ENCODE measurements around the gene PCDHB4.
"Not testable (repeated sequence)": the region's sequence is repeated elsewhere in the genome, so short reads cannot be mapped to it uniquely, and the experiment has no call there.

PCDHB4 gene

DNA sequence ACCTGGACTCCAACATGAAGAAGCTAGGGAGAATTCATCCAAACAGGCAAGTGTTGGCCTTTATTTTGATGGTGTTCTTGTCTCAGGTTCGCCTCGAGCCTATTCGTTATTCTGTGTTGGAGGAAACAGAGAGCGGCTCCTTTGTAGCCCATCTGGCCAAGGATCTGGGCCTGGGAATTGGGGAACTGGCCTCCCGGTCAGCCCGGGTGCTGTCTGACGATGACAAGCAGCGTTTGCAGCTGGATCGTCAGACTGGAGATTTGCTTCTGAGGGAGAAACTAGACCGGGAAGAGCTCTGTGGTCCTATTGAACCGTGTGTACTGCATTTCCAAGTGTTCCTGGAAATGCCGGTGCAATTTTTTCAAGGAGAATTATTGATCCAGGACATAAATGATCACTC is 367 bp downstream of the PCDHB4 start:
- H3K36me3 Mint-ChIP-seq = peaks cover 0 to 3% of the 10 kb centered on the region in 2 donors
- ATAC-seq (replicated peaks) = no peak
- H3K27ac Mint-ChIP-seq = no peak overlapping the region
- DNase-seq = no peak
- no peaks in the 10 kb centered on the region for H3K4me1 Mint-ChIP-seq
- H3K9me3 Mint-ChIP-seq = peaks cover 0 to 11% of the 10 kb centered on the region in 2 donors
- H3K27me3 Mint-ChIP-seq = peaks cover 18 to 24% of the 10 kb centered on the region in 2 donors
- H3K4me3 Mint-ChIP-seq = no peak overlapping the region

DNA sequence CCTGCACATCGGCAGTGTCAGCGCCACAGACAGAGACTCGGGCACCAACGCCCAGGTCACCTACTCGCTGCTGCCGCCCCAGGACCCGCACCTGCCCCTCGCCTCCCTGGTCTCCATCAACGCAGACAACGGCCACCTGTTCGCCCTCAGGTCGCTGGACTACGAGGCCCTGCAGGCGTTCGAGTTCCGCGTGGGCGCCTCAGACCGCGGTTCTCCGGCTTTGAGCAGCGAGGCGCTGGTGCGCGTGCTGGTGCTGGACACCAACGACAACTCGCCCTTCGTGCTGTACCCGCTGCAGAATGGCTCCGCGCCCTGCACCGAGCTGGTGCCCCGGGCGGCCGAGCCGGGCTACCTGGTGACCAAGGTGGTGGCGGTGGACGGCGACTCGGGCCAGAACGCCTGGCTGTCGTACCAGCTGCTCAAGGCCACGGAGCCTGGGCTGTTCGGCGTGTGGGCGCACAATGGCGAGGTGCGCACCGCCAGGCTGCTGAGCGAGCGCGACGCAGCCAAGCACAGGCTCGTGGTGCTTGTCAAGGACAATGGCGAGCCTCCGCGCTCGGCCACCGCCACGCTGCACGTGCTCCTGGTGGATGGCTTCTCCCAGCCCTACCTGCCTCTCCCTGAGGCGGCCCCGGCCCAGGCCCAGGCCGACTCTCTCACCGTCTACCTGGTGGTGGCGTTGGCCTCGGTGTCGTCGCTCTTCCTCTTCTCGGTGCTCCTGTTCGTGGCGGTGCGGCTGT is 1.9 kb downstream of the PCDHB4 start:
- Mint-ChIP-seq H3K9me3 (peaks cover 0 to 11% of the 10 kb centered on the region in 2 donors), H3K27me3 (peaks cover 22 to 30% of the 10 kb centered on the region in 2 donors)
- H3K36me3 Mint-ChIP-seq; ATAC-seq (replicated peaks); DNase-seq; H3K27ac Mint-ChIP-seq; H3K4me1 Mint-ChIP-seq; H3K4me3 Mint-ChIP-seq: not testable (repeated sequence)

DNA sequence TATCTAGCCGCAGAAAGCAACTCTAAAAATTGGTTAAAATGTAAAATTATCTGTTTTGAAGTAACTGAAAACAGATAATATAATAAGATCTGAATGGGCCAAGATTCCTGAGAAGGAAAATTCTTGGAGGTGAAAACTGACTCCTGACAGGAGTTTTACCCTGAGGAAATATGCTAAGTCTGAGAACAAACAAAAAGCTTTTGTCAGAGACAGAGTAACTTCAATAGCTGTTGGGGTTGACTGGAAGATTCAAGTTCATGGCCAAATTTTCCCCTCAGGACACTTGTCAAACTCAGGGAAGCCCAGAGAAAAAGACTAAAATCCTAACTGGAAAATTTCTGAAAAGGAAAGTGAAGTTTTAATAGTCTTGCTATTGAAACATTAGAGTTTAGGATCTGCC is 5.7 kb downstream of the PCDHB4 start:
- Mint-ChIP-seq H3K4me3 (no peak overlapping the region), H3K36me3 (peaks cover 0 to 3% of the 10 kb centered on the region in 2 donors), H3K27me3 (peaks cover 16 to 22% of the 10 kb centered on the region in 2 donors), H3K27ac (no peak overlapping the region), H3K9me3 (peaks cover under 1 to 10% of the 10 kb centered on the region in 2 donors), H3K4me1 (no peaks in the 10 kb centered on the region)
- ATAC-seq (replicated peaks) (no peak), DNase-seq (no peak)

DNA sequence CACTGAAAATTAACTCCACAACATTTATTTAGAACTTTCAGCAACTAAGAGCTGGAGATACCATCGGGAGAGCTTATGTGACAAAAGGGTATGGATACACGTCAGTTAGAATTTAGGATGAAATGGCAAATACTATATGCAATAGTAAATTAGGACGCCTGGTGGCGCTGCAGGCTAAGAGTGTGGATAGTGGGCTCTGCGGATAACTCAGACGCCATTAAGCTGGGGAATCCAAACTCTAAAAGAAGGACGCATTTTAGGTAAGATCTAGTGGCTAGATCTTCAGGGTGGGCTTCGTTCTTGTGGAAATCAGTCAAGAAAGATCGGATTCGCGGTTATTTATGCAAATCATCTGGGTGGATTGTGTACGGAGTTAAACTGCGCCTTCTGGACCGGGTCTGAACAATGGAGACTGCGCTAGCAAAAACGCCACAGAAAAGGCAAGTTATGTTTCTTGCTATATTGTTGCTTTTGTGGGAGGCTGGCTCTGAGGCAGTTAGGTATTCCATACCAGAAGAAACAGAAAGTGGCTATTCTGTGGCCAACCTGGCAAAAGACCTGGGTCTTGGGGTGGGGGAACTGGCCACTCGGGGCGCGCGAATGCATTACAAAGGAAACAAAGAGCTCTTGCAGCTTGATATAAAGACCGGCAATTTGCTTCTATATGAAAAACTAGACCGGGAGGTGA is 13.6 kb downstream of the PCDHB4 start, which contains the start of gene PCDHB5:
Gene PCDHB5 (plus strand): TSS at position 177 of the 688 bp plus-strand sequence. CDS start 229 bp downstream, at position 406.
- peaks cover 18 to 22% of the 10 kb centered on the region in 2 donors for H3K9me3 Mint-ChIP-seq
- H3K4me1 Mint-ChIP-seq = peaks cover 6 to 8% of the 10 kb centered on the region in 2 donors
- H3K4me3 Mint-ChIP-seq = peak within 1 kb of the TSS; percentile 11 to 50
- DNase-seq (no peak), ATAC-seq (replicated peaks) (no peak)
- H3K36me3 Mint-ChIP-seq = peaks cover 7 to 10% of the 10 kb centered on the region in 2 donors
- no peak within 1 kb of the TSS for H3K27ac Mint-ChIP-seq
- peaks cover 10 to 40% of the 10 kb centered on the region in 2 donors for H3K27me3 Mint-ChIP-seq

DNA sequence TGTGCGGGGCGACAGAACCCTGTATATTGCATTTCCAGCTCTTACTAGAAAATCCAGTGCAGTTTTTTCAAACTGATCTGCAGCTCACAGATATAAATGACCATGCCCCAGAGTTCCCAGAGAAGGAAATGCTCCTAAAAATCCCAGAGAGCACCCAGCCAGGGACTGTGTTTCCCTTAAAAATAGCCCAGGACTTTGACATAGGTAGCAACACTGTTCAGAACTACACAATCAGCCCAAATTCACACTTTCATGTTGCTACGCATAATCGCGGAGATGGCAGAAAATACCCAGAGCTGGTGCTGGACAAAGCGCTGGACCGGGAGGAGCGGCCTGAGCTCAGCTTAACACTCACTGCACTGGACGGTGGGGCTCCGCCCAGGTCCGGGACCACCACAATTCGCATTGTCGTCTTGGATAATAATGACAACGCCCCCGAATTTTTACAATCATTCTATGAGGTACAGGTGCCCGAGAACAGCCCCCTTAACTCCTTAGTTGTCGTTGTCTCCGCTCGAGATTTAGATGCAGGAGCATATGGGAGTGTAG is 14.2 kb downstream of the PCDHB4 start:
- H3K4me1 Mint-ChIP-seq = peaks cover 6 to 8% of the 10 kb centered on the region in 2 donors
- H3K9me3 Mint-ChIP-seq = peaks cover 18 to 22% of the 10 kb centered on the region in 2 donors
- DNase-seq (no peak), ATAC-seq (replicated peaks) (no peak)
- peaks cover 7 to 10% of the 10 kb centered on the region in 2 donors for H3K36me3 Mint-ChIP-seq
- no peak overlapping the region for H3K4me3 Mint-ChIP-seq
- peaks cover 10 to 35% of the 10 kb centered on the region in 2 donors for H3K27me3 Mint-ChIP-seq
- H3K27ac Mint-ChIP-seq = no peak overlapping the region

DNA sequence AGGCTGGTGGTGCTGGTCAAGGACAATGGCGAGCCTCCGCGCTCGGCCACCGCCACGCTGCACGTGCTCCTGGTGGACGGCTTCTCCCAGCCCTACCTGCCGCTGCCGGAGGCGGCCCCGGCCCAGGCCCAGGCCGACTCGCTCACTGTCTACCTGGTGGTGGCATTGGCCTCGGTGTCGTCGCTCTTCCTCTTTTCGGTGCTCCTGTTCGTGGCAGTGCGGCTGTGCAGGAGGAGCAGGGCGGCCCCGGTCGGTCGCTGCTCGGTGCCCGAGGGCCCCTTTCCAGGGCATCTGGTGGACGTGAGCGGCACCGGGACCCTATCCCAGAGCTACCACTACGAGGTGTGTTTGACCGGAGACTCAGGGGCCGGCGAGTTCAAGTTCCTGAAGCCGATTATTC is 15.7 kb downstream of the PCDHB4 start:
- Mint-ChIP-seq H3K27me3 (peaks cover 16 to 41% of the 10 kb centered on the region in 2 donors), H3K36me3 (peaks cover 7 to 10% of the 10 kb centered on the region in 2 donors), H3K9me3 (peaks cover 17 to 21% of the 10 kb centered on the region in 2 donors)
- DNase-seq; H3K4me3 Mint-ChIP-seq; H3K4me1 Mint-ChIP-seq; H3K27ac Mint-ChIP-seq; ATAC-seq (replicated peaks): not testable (repeated sequence)

DNA sequence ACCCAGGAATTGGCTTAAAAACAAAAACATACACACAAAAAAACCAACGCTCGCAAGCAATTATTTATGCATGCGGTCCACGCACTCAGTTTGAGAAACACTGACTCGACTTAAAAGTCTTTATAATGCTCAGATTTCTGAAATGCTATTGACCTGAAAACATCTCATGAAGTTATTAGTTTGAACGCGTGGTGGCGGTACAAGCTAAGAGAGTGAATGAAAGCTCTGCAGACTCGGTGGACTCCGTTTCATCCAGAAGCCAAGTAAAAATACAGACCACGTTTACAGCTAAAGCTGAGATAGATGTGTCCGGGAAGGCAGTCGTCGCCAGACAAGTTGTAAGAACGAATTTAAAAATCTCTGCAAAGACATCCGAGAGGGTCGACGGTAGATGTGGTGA is 28.2 kb downstream of the PCDHB4 start, which contains the start of gene PCDHB6:
Gene PCDHB6 (plus strand): TSS at position 246 of the 400 bp plus-strand sequence. CDS start 201 bp downstream, outside the sequence.
- H3K4me3 Mint-ChIP-seq = peak within 1 kb of the TSS in 1 of 2 donors; percentile 36
- H3K4me1 Mint-ChIP-seq = peaks cover 4 to 5% of the 10 kb centered on the region in 2 donors
- H3K9me3 Mint-ChIP-seq = peaks cover 9 to 10% of the 10 kb centered on the region in 2 donors

DNA sequence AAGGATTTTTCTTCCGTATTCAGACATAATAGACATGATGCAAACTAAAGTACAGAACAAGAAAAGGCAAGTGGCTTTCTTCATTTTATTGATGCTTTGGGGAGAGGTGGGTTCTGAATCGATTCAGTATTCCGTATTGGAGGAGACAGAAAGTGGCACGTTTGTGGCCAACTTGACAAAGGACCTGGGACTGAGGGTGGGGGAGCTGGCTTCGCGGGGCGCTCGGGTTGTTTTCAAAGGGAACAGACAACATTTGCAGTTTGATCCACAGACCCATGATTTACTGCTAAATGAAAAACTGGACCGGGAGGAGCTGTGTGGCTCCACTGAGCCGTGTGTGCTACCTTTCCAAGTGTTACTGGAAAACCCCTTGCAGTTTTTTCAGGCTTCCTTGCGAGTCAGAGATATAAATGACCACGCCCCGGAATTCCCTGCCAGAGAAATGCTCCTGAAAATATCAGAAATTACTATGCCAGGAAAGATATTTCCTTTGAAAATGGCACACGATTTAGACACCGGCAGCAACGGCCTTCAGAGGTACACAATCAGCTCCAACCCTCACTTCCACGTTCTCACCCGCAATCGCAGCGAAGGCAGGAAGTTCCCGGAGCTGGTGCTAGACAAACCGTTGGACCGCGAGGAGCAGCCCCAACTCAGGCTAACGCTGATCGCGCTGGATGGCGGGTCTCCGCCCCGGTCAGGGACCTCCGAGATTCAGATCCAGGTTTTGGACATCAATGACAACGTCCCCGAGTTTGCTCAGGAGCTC is 28.8 kb downstream of the PCDHB4 start:
- Mint-ChIP-seq H3K4me1 (peaks cover 4 to 5% of the 10 kb centered on the region in 2 donors), H3K9me3 (peaks cover 9 to 10% of the 10 kb centered on the region in 2 donors), H3K4me3 (peak overlapping the region in 1 of 2 donors; percentile 36), H3K36me3 (peaks cover 7 to 9% of the 10 kb centered on the region in 2 donors), H3K27me3 (peaks cover 36 to 52% of the 10 kb centered on the region in 2 donors), H3K27ac (peak overlapping the region; percentile 70)
- DNase-seq (no peak), ATAC-seq (replicated peaks) (no peak)

More for the DNA sequence above, 28.2 kb downstream of the PCDHB4 start, which contains the start of gene PCDHB6:
- Mint-ChIP-seq H3K27ac (peak within 1 kb of the TSS; percentile 70), H3K36me3 (peaks cover 7 to 9% of the 10 kb centered on the region in 2 donors), H3K27me3 (peaks cover 38 to 58% of the 10 kb centered on the region in 2 donors)
- DNase-seq = no peak
- ATAC-seq (replicated peaks) = no peak

DNA sequence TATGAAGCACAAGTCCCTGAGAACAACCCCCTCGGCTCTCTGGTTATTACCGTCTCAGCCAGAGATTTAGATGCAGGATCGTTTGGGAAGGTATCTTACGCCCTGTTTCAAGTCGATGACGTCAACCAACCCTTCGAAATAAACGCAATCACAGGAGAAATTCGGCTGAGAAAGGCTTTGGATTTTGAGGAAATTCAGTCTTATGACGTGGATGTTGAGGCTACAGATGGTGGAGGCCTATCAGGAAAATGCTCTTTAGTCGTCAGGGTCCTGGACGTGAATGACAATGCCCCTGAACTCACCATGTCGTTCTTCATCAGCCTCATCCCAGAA is 29.3 kb downstream of the PCDHB4 start:
- DNase-seq (no peak), ATAC-seq (replicated peaks) (no peak)
- Mint-ChIP-seq H3K4me1 (peaks cover 4 to 5% of the 10 kb centered on the region in 2 donors), H3K4me3 (no peak overlapping the region), H3K27ac (no peak overlapping the region), H3K27me3 (peaks cover 40 to 55% of the 10 kb centered on the region in 2 donors), H3K36me3 (peaks cover 7 to 9% of the 10 kb centered on the region in 2 donors), H3K9me3 (peaks cover 9 to 11% of the 10 kb centered on the region in 2 donors)

DNA sequence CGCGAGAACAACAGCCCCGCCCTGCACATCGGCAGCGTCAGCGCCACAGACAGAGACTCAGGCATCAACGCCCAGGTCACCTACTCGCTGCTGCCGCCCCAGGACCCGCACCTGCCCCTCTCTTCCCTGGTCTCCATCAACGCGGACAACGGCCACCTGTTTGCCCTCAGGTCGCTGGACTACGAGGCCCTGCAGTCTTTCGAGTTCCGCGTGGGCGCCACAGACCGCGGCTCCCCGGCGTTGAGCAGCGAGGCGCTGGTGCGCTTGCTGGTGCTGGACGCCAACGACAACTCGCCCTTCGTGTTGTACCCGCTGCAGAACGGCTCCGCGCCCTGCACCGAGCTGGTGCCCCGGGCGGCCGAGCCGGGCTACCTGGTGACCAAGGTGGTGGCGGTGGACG is 30.0 kb downstream of the PCDHB4 start:
- H3K36me3 Mint-ChIP-seq; H3K4me1 Mint-ChIP-seq; H3K27ac Mint-ChIP-seq; DNase-seq; H3K4me3 Mint-ChIP-seq; ATAC-seq (replicated peaks): not testable (repeated sequence)
- Mint-ChIP-seq H3K27me3 (peaks cover 39 to 58% of the 10 kb centered on the region in 2 donors), H3K9me3 (peaks cover 11 to 14% of the 10 kb centered on the region in 2 donors)

DNA sequence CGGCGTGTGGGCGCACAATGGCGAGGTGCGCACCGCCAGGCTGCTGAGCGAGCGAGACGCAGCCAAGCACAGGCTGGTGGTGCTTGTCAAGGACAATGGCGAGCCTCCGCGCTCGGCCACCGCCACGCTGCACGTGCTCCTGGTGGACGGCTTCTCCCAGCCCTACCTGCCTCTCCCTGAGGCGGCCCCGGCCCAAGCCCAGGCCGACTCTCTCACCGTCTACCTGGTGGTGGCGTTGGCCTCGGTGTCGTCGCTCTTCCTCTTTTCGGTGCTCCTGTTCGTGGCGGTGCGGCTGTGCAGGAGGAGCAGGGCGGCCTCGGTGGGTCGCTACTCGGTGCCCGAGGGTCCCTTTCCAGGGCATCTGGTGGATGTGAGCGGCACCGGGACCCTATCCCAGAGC is 30.5 kb downstream of the PCDHB4 start:
- DNase-seq; H3K4me1 Mint-ChIP-seq; H3K27ac Mint-ChIP-seq; ATAC-seq (replicated peaks); H3K36me3 Mint-ChIP-seq: not testable (repeated sequence)
- Mint-ChIP-seq H3K4me3 (peak overlapping the region in 1 of 2 donors; percentile 13), H3K9me3 (peaks cover 15 to 17% of the 10 kb centered on the region in 2 donors), H3K27me3 (peaks cover 42 to 63% of the 10 kb centered on the region in 2 donors)

DNA sequence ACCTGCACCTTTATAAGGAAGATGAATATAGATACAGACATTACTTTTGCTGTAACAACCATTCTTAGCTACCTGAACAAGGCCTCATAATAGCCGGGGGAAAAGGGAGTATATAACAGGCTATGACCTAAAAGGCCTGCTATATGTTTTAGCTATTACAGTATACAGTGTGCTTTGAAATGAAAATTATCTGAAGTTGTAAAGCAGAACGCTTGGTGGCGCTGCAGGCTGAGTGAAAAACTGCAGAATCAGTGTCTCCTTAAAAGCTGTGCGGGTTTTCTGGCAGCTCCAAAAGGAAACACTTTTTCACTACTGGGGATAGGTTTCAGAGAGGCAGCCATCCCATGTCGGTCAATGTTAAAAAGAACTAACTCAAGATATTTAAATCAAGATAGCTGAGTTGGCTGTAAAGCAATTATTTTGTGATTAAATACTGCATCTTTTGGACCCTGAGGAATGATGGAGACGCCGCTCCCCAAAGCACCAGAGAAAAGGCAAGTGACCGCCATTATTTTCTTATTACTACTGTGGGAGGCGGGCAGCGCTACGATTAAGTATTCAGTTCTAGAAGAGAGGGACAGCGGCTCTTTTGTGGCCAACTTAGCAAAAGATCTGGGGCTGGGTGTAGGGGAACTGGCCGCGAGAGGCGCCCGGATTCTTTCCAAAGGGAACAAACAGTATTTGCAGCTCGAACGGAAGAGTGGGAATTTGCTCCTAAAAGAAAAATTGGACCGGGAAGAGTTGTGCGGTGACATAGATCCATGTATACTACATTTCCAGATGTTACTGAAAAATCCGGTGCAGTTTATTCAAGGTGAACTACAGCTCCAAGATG is 34.1 kb downstream of the PCDHB4 start:
- Mint-ChIP-seq H3K4me3 (no peak overlapping the region), H3K27me3 (peaks cover 43 to 56% of the 10 kb centered on the region in 2 donors), H3K36me3 (peaks cover 6 to 9% of the 10 kb centered on the region in 2 donors), H3K4me1 (no peaks in the 10 kb centered on the region), H3K27ac (no peak overlapping the region), H3K9me3 (peaks cover 18 to 19% of the 10 kb centered on the region in 2 donors)
- ATAC-seq (replicated peaks) (no peak), DNase-seq (no peak)

DNA sequence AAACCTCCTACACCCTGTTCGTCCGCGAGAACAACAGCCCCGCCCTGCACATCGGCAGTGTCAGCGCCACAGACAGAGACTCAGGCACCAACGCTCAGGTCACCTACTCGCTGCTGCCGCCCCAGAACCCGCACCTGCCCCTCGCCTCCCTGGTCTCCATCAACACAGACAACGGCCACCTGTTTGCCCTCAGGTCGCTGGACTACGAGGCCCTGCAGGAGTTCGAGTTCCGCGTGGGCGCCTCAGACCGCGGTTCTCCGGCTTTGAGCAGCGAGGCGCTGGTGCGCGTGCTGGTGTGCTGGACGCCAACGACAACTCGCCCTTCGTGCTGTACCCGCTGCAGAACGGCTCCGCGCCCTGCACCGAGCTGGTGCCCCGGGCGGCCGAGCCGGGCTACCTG is 35.7 kb downstream of the PCDHB4 start:
- not testable (repeated sequence) for ATAC-seq (replicated peaks); DNase-seq; H3K4me3 Mint-ChIP-seq; H3K36me3 Mint-ChIP-seq; H3K4me1 Mint-ChIP-seq
- Mint-ChIP-seq H3K27ac (peak overlapping the region; percentile 42), H3K27me3 (peaks cover 33 to 42% of the 10 kb centered on the region in 2 donors), H3K9me3 (peaks cover 12 to 14% of the 10 kb centered on the region in 2 donors)
